Measurements from ENCODE around the gene TNFRSF9. TPM values are rescaled to one million over a fixed set of nuclear protein-coding genes. Genes with fewer than 3 reads are reported as not detected.

TNFRSF9 gene
- 0.04 TPM for polyA plus RNA-seq (2013)

DNA sequence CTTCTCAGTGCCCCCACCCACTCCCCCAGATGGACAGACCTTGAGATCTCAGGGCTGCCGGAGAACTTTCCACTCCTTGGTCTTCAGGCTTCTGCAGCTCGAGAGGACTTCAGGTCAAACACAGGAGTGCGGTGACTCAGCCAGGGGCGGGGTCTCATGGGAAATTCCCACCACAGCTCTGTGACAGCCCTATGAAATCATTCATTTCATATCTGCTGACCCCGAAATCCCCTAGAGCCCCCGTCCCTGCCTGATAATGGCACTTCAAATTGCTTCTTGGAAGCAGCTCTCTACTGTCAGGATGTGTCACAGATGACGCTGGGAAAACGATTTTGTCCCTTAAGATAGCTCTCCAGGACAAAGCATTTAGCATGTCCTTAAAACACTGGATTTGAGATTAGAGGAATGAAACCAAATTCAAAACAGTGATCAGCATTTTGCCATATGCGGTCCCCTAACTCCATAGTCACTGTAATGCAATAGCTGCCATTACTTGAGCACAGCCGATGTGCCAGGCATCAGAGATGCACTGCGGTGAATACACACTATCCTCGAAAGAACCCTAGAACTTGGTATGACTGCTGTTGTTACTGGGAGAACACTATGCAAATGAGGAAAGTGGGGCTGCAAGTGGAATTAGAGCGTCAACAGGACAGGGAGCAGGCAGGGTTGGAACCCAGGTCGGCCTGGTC, at the start of gene TNFRSF9:
TSS of gene TNFRSF9 (minus strand) at position 95 of the 692 bp plus-strand sequence. CDS start 845 bp downstream, outside the sequence.
- CTCF ChIA-PET = interaction anchor here (1.0 to 1.6 kb wide), 2 partner anchors 13 to 16 kb away, joined by 3 to 4 read pairs; no protein-coding TSS in a partner anchor
- DNase-seq = peak; percentile 46 to 81 (median 80)
- Histone ChIP-seq H3K36me3 (ENCODE audit: control insufficient read depth in 4 of 4, insufficient read depth in 4 of 4, low read length in 3 of 4) (no peaks in the 10 kb centered on the region), H3K4me1 (ENCODE audit: control extremely low read depth in 1 of 4, control insufficient read depth in 4 of 4, insufficient read depth in 4 of 4, low read length in 3 of 4) (peaks cover 4 to 31% (median 21%) of the 10 kb centered on the region in 4 experiments), H3K9me3 (ENCODE audit: control extremely low read depth in 1 of 5, control insufficient read depth in 4 of 5, insufficient read depth in 2 of 5, low read depth in 1 of 5, low read length in 4 of 5) (no peaks in the 10 kb centered on the region), H3K27ac (ENCODE audit: insufficient read depth in 1 of 2, low read depth in 1 of 2, low read length in 2 of 2, poor library complexity in 1 of 2, severe bottlenecking in 2 of 2) (no peak within 1 kb of the TSS), H3K4me3 (ENCODE audit: control insufficient read depth in 1 of 7, extremely low read depth in 1 of 7, insufficient read depth in 4 of 7, low read depth in 2 of 7, low read length in 6 of 7) (no peak within 1 kb of the TSS), H3K27me3 (replicated peaks in 2 of 5; ENCODE audit: control insufficient read depth in 4 of 5, insufficient read depth in 5 of 5, low read length in 4 of 5) (peaks cover 0 to 7% (median 0%) of the 10 kb centered on the region in 5 experiments)
- POLR2A ChIA-PET = interaction anchor here (0.7 kb wide), 1 partner anchor 137 kb away, joined by 3 read pairs; no protein-coding TSS in a partner anchor
- whole genome bisulfite sequencing (ENCODE audit: insufficient coverage) = 72% methylated on average over 14 of the region's 14 CpGs

DNA sequence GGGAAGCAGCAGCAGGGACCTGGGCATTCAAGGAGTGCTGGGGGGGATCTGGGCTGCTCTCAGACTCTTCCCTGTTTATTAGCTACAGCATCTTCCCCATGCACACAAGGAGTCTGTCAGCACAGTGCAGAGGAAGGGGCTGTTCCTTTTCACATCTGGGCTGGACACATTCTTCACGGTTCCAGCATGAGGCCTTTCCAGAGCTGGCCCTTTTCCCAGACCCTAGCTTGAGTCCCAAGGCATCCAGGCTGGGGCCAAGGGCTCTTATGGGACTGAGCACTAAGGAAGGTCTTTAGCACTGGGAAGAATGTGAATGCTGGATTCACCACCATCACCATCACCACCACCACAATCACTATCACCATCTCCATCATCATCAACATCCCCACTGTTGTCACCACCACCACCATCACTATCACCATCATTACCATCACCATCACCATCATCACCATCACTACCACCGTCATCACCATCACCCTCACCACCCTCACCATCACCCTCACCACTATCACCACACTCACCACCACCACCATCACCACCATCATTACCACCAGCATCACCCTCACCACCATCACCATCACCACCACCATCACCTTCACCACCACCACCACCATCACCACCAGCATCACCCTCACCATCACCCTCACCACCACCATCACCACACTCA, 49.3 kb upstream of the TNFRSF9 start:
- H3K27me3 ChIP-seq (replicated peaks in 2 of 5; ENCODE audit: control insufficient read depth in 4 of 5, insufficient read depth in 5 of 5, low read length in 4 of 5) = no peaks in the 10 kb centered on the region
- H3K27ac ChIP-seq (ENCODE audit: insufficient read depth in 1 of 2, low read depth in 1 of 2, low read length in 2 of 2, poor library complexity in 1 of 2, severe bottlenecking in 2 of 2) = no peak overlapping the region
- ChIA-PET CTCF (interaction anchor here (0.8 kb wide), 1 partner anchor 9 kb away, joined by 3 read pairs; no protein-coding TSS in a partner anchor), POLR2A (no interaction called here)
- no peaks in the 10 kb centered on the region for H3K4me1 ChIP-seq (ENCODE audit: control extremely low read depth in 1 of 4, control insufficient read depth in 4 of 4, insufficient read depth in 4 of 4, low read length in 3 of 4)
- 91% methylated on average over 1 of the region's 2 CpGs for WGBS (ENCODE audit: insufficient coverage)
- H3K36me3 ChIP-seq (ENCODE audit: control insufficient read depth in 4 of 4, insufficient read depth in 4 of 4, low read length in 3 of 4) = peaks cover 5 to 34% (median 14%) of the 10 kb centered on the region in 4 experiments
- no peak for DNase-seq
- no peak overlapping the region for H3K4me3 ChIP-seq (ENCODE audit: control insufficient read depth in 1 of 7, extremely low read depth in 1 of 7, insufficient read depth in 4 of 7, low read depth in 2 of 7, low read length in 6 of 7)
- H3K9me3 ChIP-seq (ENCODE audit: control extremely low read depth in 1 of 5, control insufficient read depth in 4 of 5, insufficient read depth in 2 of 5, low read depth in 1 of 5, low read length in 4 of 5) = no peaks in the 10 kb centered on the region

DNA sequence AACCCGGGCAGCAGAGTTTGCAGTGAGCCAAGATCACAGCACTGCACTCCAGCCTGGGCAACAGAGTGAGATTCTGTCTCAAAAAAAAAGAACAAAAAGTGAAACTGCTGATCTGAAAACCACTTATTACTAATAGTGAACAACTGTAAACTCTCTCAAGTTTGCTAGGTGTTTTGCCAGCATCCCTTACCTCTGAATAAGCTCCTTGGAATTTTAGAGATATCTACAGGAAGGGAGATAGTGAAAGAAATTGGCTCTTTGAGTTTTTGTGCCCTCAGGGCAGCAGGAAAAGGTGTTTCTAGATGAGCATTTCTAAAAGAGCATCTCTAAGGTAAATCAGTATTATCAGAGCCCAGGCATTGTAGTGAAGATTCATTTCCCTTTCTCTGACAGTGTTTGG, 47.9 kb upstream of the TNFRSF9 start:
- no peaks in the 10 kb centered on the region for H3K9me3 ChIP-seq (ENCODE audit: control extremely low read depth in 1 of 5, control insufficient read depth in 4 of 5, insufficient read depth in 2 of 5, low read depth in 1 of 5, low read length in 4 of 5)
- WGBS (ENCODE audit: insufficient coverage) = 100% methylated on average over 1 of the region's 1 CpG
- ChIA-PET POLR2A (no interaction called here), CTCF (interaction anchor here (1.0 to 1.6 kb wide), 2 partner anchors 8 to 27 kb away, joined by 3 read pairs; no protein-coding TSS in a partner anchor)
- no peaks in the 10 kb centered on the region for H3K27me3 ChIP-seq (replicated peaks in 2 of 5; ENCODE audit: control insufficient read depth in 4 of 5, insufficient read depth in 5 of 5, low read length in 4 of 5)
- H3K36me3 ChIP-seq (ENCODE audit: control insufficient read depth in 4 of 4, insufficient read depth in 4 of 4, low read length in 3 of 4) = peaks cover 9 to 46% (median 23%) of the 10 kb centered on the region in 4 experiments
- no peak overlapping the region for H3K27ac ChIP-seq (ENCODE audit: insufficient read depth in 1 of 2, low read depth in 1 of 2, low read length in 2 of 2, poor library complexity in 1 of 2, severe bottlenecking in 2 of 2)
- H3K4me3 ChIP-seq (ENCODE audit: control insufficient read depth in 1 of 7, extremely low read depth in 1 of 7, insufficient read depth in 4 of 7, low read depth in 2 of 7, low read length in 6 of 7) = no peak overlapping the region
- H3K4me1 ChIP-seq (ENCODE audit: control extremely low read depth in 1 of 4, control insufficient read depth in 4 of 4, insufficient read depth in 4 of 4, low read length in 3 of 4) = no peaks in the 10 kb centered on the region
- DNase-seq = no peak

DNA sequence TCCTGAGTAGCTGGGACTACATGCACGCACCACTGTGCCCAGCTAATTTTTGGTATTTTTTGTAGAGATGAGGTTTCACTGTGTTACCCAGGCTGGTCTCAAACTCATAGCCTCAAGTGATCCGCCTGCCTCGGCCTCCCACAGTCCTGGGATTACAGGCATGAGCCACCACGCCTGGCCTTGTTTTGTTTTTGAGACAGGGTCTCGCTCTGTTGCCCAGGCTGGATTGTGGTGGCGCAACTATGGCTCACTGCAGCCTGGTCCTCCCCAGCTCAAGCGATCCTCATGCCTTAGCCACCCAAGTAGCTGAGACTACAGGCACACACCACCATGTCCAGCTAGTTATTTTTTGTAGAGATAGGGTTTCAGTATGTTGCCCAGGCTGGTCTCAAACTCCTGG, 46.9 kb upstream of the TNFRSF9 start:
- POLR2A ChIA-PET = no interaction called here
- no peak overlapping the region for H3K4me3 ChIP-seq (ENCODE audit: control insufficient read depth in 1 of 7, extremely low read depth in 1 of 7, insufficient read depth in 4 of 7, low read depth in 2 of 7, low read length in 6 of 7)
- no peaks in the 10 kb centered on the region for H3K27me3 ChIP-seq (replicated peaks in 2 of 5; ENCODE audit: control insufficient read depth in 4 of 5, insufficient read depth in 5 of 5, low read length in 4 of 5)

DNA sequence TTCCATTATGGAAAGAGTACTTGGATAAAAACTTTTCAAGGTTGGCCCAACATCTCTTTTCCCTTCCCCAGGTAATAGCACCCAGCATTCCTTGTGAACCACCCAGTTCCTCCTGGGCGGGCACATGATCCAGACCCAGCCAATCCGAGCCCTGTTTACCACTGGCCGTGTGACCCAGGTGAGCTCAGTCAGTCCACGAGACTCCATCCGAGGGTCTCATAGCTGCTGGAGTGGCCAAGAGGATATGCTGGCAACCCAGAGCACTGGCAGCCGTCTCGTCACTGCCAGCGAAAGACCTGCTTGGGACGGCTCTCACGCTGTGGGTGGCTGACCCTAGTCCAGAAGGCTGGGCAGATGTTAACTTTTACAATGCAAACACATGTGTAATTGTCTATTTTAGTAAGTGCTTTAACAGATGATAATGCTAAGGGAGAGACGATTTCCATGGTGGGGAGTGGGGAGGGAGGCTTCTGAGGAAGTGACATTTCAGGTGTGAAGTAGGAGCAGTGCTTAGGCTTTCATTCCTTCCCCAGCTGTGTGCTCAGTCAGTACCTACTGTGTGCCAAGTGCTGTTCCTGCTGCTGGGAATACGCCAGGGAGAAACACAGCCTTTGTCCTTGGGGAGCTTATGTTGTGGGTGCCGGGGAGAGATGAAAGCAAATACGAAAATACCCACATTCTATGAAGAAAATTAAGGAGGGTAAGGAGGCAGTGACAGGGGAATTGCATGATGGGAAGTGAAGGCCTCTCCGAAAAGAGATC, 45.4 kb upstream of the TNFRSF9 start:
- Histone ChIP-seq H3K9me3 (ENCODE audit: control extremely low read depth in 1 of 5, control insufficient read depth in 4 of 5, insufficient read depth in 2 of 5, low read depth in 1 of 5, low read length in 4 of 5) (no peaks in the 10 kb centered on the region), H3K27ac (ENCODE audit: insufficient read depth in 1 of 2, low read depth in 1 of 2, low read length in 2 of 2, poor library complexity in 1 of 2, severe bottlenecking in 2 of 2) (no peak overlapping the region), H3K36me3 (ENCODE audit: control insufficient read depth in 4 of 4, insufficient read depth in 4 of 4, low read length in 3 of 4) (peaks cover 14 to 60% (median 37%) of the 10 kb centered on the region in 4 experiments), H3K27me3 (replicated peaks in 2 of 5; ENCODE audit: control insufficient read depth in 4 of 5, insufficient read depth in 5 of 5, low read length in 4 of 5) (no peaks in the 10 kb centered on the region), H3K4me1 (ENCODE audit: control extremely low read depth in 1 of 4, control insufficient read depth in 4 of 4, insufficient read depth in 4 of 4, low read length in 3 of 4) (no peaks in the 10 kb centered on the region), H3K4me3 (ENCODE audit: control insufficient read depth in 1 of 7, extremely low read depth in 1 of 7, insufficient read depth in 4 of 7, low read depth in 2 of 7, low read length in 6 of 7) (no peak overlapping the region)
- no peak for DNase-seq
- ChIA-PET CTCF (interaction anchor here (1.2 to 2.5 kb wide), 2 partner anchors 10 to 178 kb away, joined by 3 to 13 read pairs; no protein-coding TSS in a partner anchor), POLR2A (no interaction called here)
- 82% methylated on average over 9 of the region's 15 CpGs for WGBS (ENCODE audit: insufficient coverage)

More for the DNA sequence above, 46.9 kb upstream of the TNFRSF9 start:
- no peak for DNase-seq
- Histone ChIP-seq H3K4me1 (ENCODE audit: control extremely low read depth in 1 of 4, control insufficient read depth in 4 of 4, insufficient read depth in 4 of 4, low read length in 3 of 4) (no peaks in the 10 kb centered on the region), H3K9me3 (ENCODE audit: control extremely low read depth in 1 of 5, control insufficient read depth in 4 of 5, insufficient read depth in 2 of 5, low read depth in 1 of 5, low read length in 4 of 5) (no peaks in the 10 kb centered on the region), H3K36me3 (ENCODE audit: control insufficient read depth in 4 of 4, insufficient read depth in 4 of 4, low read length in 3 of 4) (peaks cover 14 to 55% (median 32%) of the 10 kb centered on the region in 4 experiments), H3K27ac (ENCODE audit: insufficient read depth in 1 of 2, low read depth in 1 of 2, low read length in 2 of 2, poor library complexity in 1 of 2, severe bottlenecking in 2 of 2) (no peak overlapping the region)
- CTCF ChIA-PET = interaction anchor here (0.9 to 1.6 kb wide), 3 partner anchors 20 to 328 kb away, joined by 3 to 4 read pairs (median 3); no protein-coding TSS in a partner anchor
- WGBS (ENCODE audit: insufficient coverage) = 97% methylated on average over 5 of the region's 7 CpGs

DNA sequence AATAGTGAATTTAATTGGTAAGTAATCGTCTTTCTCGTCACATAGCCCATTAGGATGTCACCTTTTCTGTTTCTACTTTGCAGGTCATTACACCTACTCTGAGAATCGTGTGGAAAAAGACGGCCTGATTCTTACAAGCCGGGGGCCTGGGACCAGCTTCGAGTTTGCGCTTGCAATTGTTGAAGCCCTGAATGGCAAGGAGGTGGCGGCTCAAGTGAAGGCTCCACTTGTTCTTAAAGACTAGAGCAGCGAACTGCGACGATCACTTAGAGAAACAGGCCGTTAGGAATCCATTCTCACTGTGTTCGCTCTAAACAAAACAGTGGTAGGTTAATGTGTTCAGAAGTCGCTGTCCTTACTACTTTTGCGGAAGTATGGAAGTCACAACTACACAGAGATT, 44.2 kb upstream of the TNFRSF9 start:
- Histone ChIP-seq H3K4me1 (ENCODE audit: control extremely low read depth in 1 of 4, control insufficient read depth in 4 of 4, insufficient read depth in 4 of 4, low read length in 3 of 4) (no peaks in the 10 kb centered on the region), H3K4me3 (ENCODE audit: control insufficient read depth in 1 of 7, extremely low read depth in 1 of 7, insufficient read depth in 4 of 7, low read depth in 2 of 7, low read length in 6 of 7) (no peak overlapping the region), H3K9me3 (ENCODE audit: control extremely low read depth in 1 of 5, control insufficient read depth in 4 of 5, insufficient read depth in 2 of 5, low read depth in 1 of 5, low read length in 4 of 5) (no peaks in the 10 kb centered on the region), H3K36me3 (ENCODE audit: control insufficient read depth in 4 of 4, insufficient read depth in 4 of 4, low read length in 3 of 4) (peaks cover 17 to 63% (median 44%) of the 10 kb centered on the region in 4 experiments), H3K27ac (ENCODE audit: insufficient read depth in 1 of 2, low read depth in 1 of 2, low read length in 2 of 2, poor library complexity in 1 of 2, severe bottlenecking in 2 of 2) (no peak overlapping the region), H3K27me3 (replicated peaks in 2 of 5; ENCODE audit: control insufficient read depth in 4 of 5, insufficient read depth in 5 of 5, low read length in 4 of 5) (no peaks in the 10 kb centered on the region)
- POLR2A ChIA-PET = no interaction called here
- WGBS (ENCODE audit: insufficient coverage) = 96% methylated on average over 13 of the region's 15 CpGs
- no peak for DNase-seq
- CTCF ChIA-PET = interaction anchor here (1.1 to 2.5 kb wide), 6 partner anchors 8 to 367 kb away, joined by 3 to 13 read pairs (median 4); no protein-coding TSS in a partner anchor

Data from common myeloid progenitor, CD34-positive (primary cell).